Renal cortical epithelial cell (primary cell): Measurements from ENCODE around the gene RACK1. TPM values are rescaled to one million over a fixed set of nuclear protein-coding genes. Genes with fewer than 3 reads are reported as not detected.

Experiments used
- DNase-seq: peaks from one replicate; pipeline ENCODE4 v3.0.0-alpha.2; 2011; ENCODE audit warnings: low read depth
- total RNA-seq: library from RNA; depleted of rRNA; stranded (reverse); fragments of >200 nt; gene quantifications from 2 replicates; pipeline ENCODE4 v1.2.3, GENCODE V29; 2014

Gene RACK1
- total RNA-seq, 1 donor from 2014 or later: 2,704 TPM

GRCh38 chr5:181233801-181234454 lies 9.8 kb downstream of the RACK1 start:
- DNase-seq: no peak

GRCh38 chr5:181233088-181233800 lies 10.5 kb downstream of the RACK1 start:
- DNase-seq: no peak

GRCh38 chr5:181232593-181232992 lies 11.1 kb downstream of the RACK1 start:
- no peak for DNase-seq

- DNase-seq: no peak
These were observed 12.3 kb downstream of the RACK1 start for GRCh38 chr5:181231432-181231831.

- DNase-seq: no peak
These were observed 13.2 kb downstream of the RACK1 start for GRCh38 chr5:181230551-181230950.

GRCh38 chr5:181229996-181230395 lies 13.7 kb downstream of the RACK1 start:
- no peak for DNase-seq

GRCh38 chr5:181224390-181225229 lies 19.1 kb downstream of the RACK1 start:
- no peak for DNase-seq

GRCh38 chr5:181223729-181224389 lies 19.8 kb downstream of the RACK1 start:
- DNase-seq: no peak

GRCh38 chr5:181223058-181223728 lies 20.5 kb downstream of the RACK1 start, which contains the start of gene TRIM41:
Gene TRIM41 (plus strand): TSS chr5:181223281. CDS start chr5:181224000, 719 bp downstream.
- DNase-seq: peak; percentile 92

GRCh38 chr5:181222630-181223057 lies 21.1 kb downstream of the RACK1 start:
- peak; percentile 30 for DNase-seq

- peak; percentile 77 for DNase-seq
These were observed 21.7 kb downstream of the RACK1 start for GRCh38 chr5:181221792-181222629.

- no peak for DNase-seq
These were observed 22.5 kb downstream of the RACK1 start for GRCh38 chr5:181221105-181221791.

- DNase-seq: no peak
These were observed 23.6 kb downstream of the RACK1 start for GRCh38 chr5:181220178-181220515.

- DNase-seq: no peak
These were observed 24.2 kb downstream of the RACK1 start for GRCh38 chr5:181219262-181220177.

GRCh38 chr5:181218795-181219124 lies 24.9 kb downstream of the RACK1 start:
- DNase-seq: no peak

- DNase-seq: peak; percentile 30
These were observed 26.0 kb downstream of the RACK1 start for GRCh38 chr5:181217803-181218062.

- no peak for DNase-seq
These were observed 26.4 kb downstream of the RACK1 start for GRCh38 chr5:181217111-181217802.
